Suprapubic skin (tissue), 3 donors: Measurements from ENCODE around the gene INPP5A.

Experiments used
- CTCF ChIP-seq, 2 donors: fragments of 200-600 bp in 1 of 2; fragments of 450-650 bp in 1 of 2; sonication (generic) in 1 of 2; IDR thresholded peaks; one replicate each; pipeline ENCODE4 v1.5.1; 2016 to 2019; ENCODE audit warnings: antibody characterized with exemption in 2 of 2, mild to moderate bottlenecking in 1 of 2, moderate library complexity in 1 of 2
- EP300 ChIP-seq: sonication (generic); formaldehyde crosslinking; IDR thresholded peaks from one replicate; pipeline ENCODE4 v1.6.1; 2017; ENCODE audit warnings: antibody characterized with exemption
- POLR2A ChIP-seq, 2 donors: fragments of 450-650 bp; IDR thresholded peaks; one replicate each; pipeline ENCODE4 v1.6.1; 2017; ENCODE audit warnings: antibody characterized with exemption in 2 of 2, mild to moderate bottlenecking in 2 of 2, moderate library complexity in 2 of 2

- no peak for TF ChIP-seq POLR2A (IDR thresholded peaks at IDR 0.05)
- TF ChIP-seq CTCF (IDR thresholded peaks at IDR 0.05) = no peak
- no peak for TF ChIP-seq EP300
Measured at GRCh38 chr10:132615341-132616169, 78.0 kb downstream of the INPP5A start.
